Stomach (tissue), 9 donors: ENCODE results near the gene IL31RA. TPM values are rescaled to one million over a fixed set of nuclear protein-coding genes. Genes with fewer than 3 reads are reported as not detected.

Source experiments
- DNase-seq, 2 donors: peaks; one replicate each; pipeline versions ENCODE4 v3.0.0 to v3.0.0-alpha.2; 2013 to 2019
- H3K27ac ChIP-seq, 5 donors: fragments of 200-600 bp in 4 of 5; sonication (generic) in 4 of 5; one replicate each; pipeline ENCODE4 v1.5.1; 2013 to 2019; ENCODE audit warnings: mild to moderate bottlenecking in 1 of 5, moderate library complexity in 1 of 5
- H3K27me3 ChIP-seq, 3 donors: fragments of 200-600 bp; sonication (generic); one replicate each; pipeline ENCODE4 v1.5.1; 2017 to 2019; ENCODE audit warnings: mixed run types in 1 of 3
- H3K36me3 ChIP-seq, 4 donors: fragments of 200-600 bp; sonication (generic); 1 replicate in 3 of 4; 2 replicates in 1 of 4; pipeline ENCODE4 v1.5.1; 2016 to 2019
- H3K4me1 ChIP-seq, 4 donors: fragments of 200-600 bp; sonication (generic); one replicate each; pipeline ENCODE4 v1.5.1; 2016 to 2019
- H3K4me3 ChIP-seq, 4 donors: fragments of 200-600 bp; sonication (generic) in 3 of 4; one replicate each; pipeline ENCODE4 v1.5.1; 2016 to 2019; ENCODE audit warnings: mild to moderate bottlenecking in 1 of 4
- H3K9me3 ChIP-seq, 4 donors: fragments of 200-600 bp; sonication (generic); one replicate each; pipeline ENCODE4 v1.5.1; 2016 to 2019
- EP300 ChIP-seq: sonication (generic); formaldehyde crosslinking; IDR thresholded peaks from one replicate; pipeline ENCODE4 v1.6.1; 2017; ENCODE audit warnings: antibody characterized with exemption
- POLR2A ChIP-seq, 4 donors: fragments of 450-650 bp; IDR thresholded peaks; one replicate each; pipeline ENCODE4 v1.6.1; 2016; ENCODE audit warnings: antibody characterized with exemption in 4 of 4, control low read depth in 2 of 4, mild to moderate bottlenecking in 1 of 4, moderate library complexity in 1 of 4
- POLR2AphosphoS5 ChIP-seq, 3 donors: sonication (generic); formaldehyde crosslinking; IDR thresholded peaks; one replicate each; pipeline ENCODE4 v1.6.1; 2016; ENCODE audit warnings: antibody characterized with exemption in 3 of 3
- WGBS, 5 donors: extraction: QIAGEN DNeasy Blood & Tissue Kit in 3 of 5; methylation state at CpG; one replicate each; pipeline versions ENCODE4 v1.1.5 to v1.1.7; 2013 to 2018; 5-methylcytosine and 5-hydroxymethylcytosine counted together
- intact Hi-C: fragments of 100-400 bp; cut with DNase I; formaldehyde crosslinking; loops from one replicate; pipeline ENCODE4 v1.15.1; 2023; ENCODE audit warnings: low total_unique reads
- polyA plus RNA-seq, 3 donors: library from polyadenylated mRNA; stranded (reverse); fragments of 200-250 nt; gene quantifications; one replicate each; pipeline ENCODE4 v1.2.3, GENCODE V29; 2013
- total RNA-seq, 5 donors: library from RNA; depleted of rRNA; stranded (reverse); fragments of >200 nt; gene quantifications; one replicate each; pipeline versions ENCODE4 v1.1.0 to v1.2.3, GENCODE V29; 2014 to 2016
- TF ChIP-seq, protein P1 (sequence below), 7 experiments: fragments of 450-650 bp in 4 of 7; fragments of 200-600 bp in 3 of 7; sonication (generic) in 3 of 7; IDR thresholded peaks; one replicate each; pipeline ENCODE4 v1.5.1; 2016 to 2019; ENCODE audit warnings: antibody characterized with exemption in 7 of 7, control low read depth in 2 of 7, mild to moderate bottlenecking in 1 of 7
- donor health status: healthy with polysubstance abuse.
- donor health status: Bipolar disorder and iron deficiency.
- donor health status: healthy.

Gene IL31RA
- total and polyA plus RNA-seq, 8 donors = 0.18 to 1.3 TPM; not detected in 6

DNA sequence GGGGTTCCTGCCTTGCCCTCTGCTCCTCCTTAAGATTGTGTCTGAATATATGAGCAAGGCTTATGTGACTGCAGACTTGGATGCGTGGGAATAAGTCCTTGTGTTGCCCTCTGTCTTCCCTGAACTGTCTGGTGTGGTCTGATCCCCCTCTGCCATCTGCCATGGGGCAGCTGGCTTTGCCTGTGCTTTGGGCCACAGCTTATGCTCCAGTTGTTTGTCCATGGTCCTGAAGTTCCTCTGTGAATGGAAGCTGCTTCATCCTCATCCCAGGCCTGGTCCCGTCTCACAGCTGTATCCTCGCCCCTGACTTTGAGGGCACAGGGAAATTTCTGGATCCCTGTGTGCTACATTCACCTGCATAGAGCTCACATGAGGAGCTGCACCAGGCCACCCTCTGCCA, 14.7 kb downstream of the IL31RA start:
- peaks cover 0 to 14% (median 5%) of the 10 kb centered on the region in 4 donors for H3K4me1 ChIP-seq
- H3K9me3 ChIP-seq = peaks cover 0 to 4% (median 2%) of the 10 kb centered on the region in 4 donors
- H3K36me3 ChIP-seq = no peaks in the 10 kb centered on the region
- no peak overlapping the region for H3K4me3 ChIP-seq
- no peaks in the 10 kb centered on the region for H3K27me3 ChIP-seq
- TF ChIP-seq, protein P1, sequence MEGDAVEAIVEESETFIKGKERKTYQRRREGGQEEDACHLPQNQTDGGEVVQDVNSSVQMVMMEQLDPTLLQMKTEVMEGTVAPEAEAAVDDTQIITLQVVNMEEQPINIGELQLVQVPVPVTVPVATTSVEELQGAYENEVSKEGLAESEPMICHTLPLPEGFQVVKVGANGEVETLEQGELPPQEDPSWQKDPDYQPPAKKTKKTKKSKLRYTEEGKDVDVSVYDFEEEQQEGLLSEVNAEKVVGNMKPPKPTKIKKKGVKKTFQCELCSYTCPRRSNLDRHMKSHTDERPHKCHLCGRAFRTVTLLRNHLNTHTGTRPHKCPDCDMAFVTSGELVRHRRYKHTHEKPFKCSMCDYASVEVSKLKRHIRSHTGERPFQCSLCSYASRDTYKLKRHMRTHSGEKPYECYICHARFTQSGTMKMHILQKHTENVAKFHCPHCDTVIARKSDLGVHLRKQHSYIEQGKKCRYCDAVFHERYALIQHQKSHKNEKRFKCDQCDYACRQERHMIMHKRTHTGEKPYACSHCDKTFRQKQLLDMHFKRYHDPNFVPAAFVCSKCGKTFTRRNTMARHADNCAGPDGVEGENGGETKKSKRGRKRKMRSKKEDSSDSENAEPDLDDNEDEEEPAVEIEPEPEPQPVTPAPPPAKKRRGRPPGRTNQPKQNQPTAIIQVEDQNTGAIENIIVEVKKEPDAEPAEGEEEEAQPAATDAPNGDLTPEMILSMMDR (IDR thresholded peaks at IDR 0.05) = no peak
- no peak for TF ChIP-seq EP300
- no peak for TF ChIP-seq POLR2A (IDR thresholded peaks at IDR 0.05)
- TF ChIP-seq POLR2AphosphoS5 (IDR thresholded peaks at IDR 0.05) = no peak
- intact Hi-C loops = no loop called here
- peak in 1 of 2 donors; percentile 14 for DNase-seq
- no peak overlapping the region for H3K27ac ChIP-seq
- WGBS, 5 donors = 67 to 96% (median 85%) methylated on average over 1 to 3 of the region's 3 CpGs

DNA sequence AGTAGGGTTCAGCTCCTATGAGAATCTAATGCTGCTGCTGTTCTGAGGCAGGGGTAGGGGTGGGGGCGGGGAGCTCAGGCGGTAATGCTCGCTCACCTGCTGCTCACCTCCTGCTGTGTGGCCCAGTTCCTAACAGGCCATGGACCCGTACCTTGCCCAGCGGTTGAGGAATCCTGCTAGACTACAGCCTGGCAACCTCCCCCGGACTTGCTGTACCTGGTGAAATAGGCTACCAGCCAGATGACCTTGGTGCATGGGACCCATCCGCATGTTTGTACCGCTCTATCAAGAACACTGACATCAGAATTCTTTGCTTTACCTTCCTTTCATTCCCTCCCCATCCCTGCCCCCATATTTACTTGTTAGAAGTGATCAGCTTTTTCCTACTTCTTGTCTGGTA, 15.3 kb downstream of the IL31RA start:
- H3K9me3 ChIP-seq = no peaks in the 10 kb centered on the region
- no peak overlapping the region for H3K4me3 ChIP-seq
- H3K36me3 ChIP-seq = no peaks in the 10 kb centered on the region
- DNase-seq = no peak
- H3K27ac ChIP-seq = no peak overlapping the region
- H3K27me3 ChIP-seq = no peaks in the 10 kb centered on the region
- WGBS, 5 donors = 88 to 94% (median 90%) methylated on average over 8 of the region's 8 CpGs
- no peak for TF ChIP-seq EP300
- TF ChIP-seq POLR2AphosphoS5 (IDR thresholded peaks at IDR 0.05) = no peak
- TF ChIP-seq POLR2A (IDR thresholded peaks at IDR 0.05) = no peak
- TF ChIP-seq, protein P1 (IDR thresholded peaks at IDR 0.05) = no peak
- peaks cover 0 to 14% (median 5%) of the 10 kb centered on the region in 4 donors for H3K4me1 ChIP-seq
- intact Hi-C loops = no loop called here

DNA sequence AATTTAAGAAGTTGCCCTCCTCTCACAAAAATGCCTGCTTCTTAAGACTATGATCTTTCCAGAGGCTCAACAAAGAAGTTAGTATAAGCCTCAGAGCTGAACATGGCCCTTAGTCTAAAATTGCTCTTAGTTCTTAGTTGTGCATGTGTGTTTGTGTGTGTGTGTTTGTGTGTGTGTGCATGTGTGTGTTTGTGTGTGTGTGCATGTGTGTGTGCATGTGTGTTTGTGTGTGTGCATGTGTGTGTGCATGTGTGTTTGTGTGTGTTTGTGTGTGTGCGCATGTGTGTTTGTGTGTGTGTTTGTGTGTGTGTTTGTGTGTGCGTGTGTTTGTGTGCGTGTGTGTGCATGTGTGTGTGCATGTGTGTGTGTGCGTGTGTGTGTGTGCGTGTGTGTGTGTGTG, 15.8 kb downstream of the IL31RA start:
- Histone ChIP-seq H3K4me3 (no peak overlapping the region), H3K36me3 (no peaks in the 10 kb centered on the region), H3K4me1 (peaks cover 0 to 14% (median 5%) of the 10 kb centered on the region in 4 donors), H3K27me3 (no peaks in the 10 kb centered on the region), H3K9me3 (no peaks in the 10 kb centered on the region), H3K27ac (no peak overlapping the region)
- 49 to 75% (median 70%) methylated on average over 4 to 5 of the region's 5 CpGs for WGBS, 5 donors
- TF ChIP-seq, protein P1 (IDR thresholded peaks at IDR 0.05) = no peak
- no peak for TF ChIP-seq POLR2A (IDR thresholded peaks at IDR 0.05)
- DNase-seq = no peak
- intact Hi-C loops = no loop called here

DNA sequence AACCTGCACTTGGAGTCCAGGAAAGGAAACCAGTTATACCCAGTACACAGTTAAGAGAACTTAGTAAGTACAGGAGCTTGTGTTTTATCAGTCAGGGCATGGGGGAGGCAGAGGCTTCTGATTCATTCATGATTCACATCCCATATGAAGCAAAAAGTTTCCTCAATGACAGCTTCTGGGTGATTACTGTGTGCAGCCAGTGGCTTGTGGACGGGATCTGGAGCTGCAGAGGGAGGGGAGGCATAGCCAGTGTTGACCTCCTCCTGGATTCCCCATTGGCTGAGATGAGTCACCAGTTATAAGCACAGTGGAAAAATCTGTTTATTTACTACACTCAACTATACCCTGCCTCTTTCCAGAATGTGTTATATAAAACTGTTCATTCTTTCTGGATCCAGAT, 17.7 kb downstream of the IL31RA start:
- Histone ChIP-seq H3K27me3 (no peaks in the 10 kb centered on the region), H3K9me3 (no peaks in the 10 kb centered on the region), H3K36me3 (no peaks in the 10 kb centered on the region), H3K27ac (peak overlapping the region in 1 of 5 donors; percentile 20), H3K4me3 (no peak overlapping the region), H3K4me1 (peaks cover 0 to 14% (median 5%) of the 10 kb centered on the region in 4 donors)
- TF ChIP-seq EP300 (no peak), POLR2A (IDR thresholded peaks at IDR 0.05) (no peak), POLR2AphosphoS5 (IDR thresholded peaks at IDR 0.05) (peak in 1 of 3 donors; percentile 26)
- TF ChIP-seq, protein P1 (IDR thresholded peaks at IDR 0.05) = no peak
- peak in 1 of 2 donors; percentile 30 for DNase-seq
- 9 to 18% (median 13%) methylated on average over 1 of the region's 1 CpG for WGBS, 5 donors
- intact Hi-C loops = no loop called here
